T-cell (primary cell): ENCODE data around the gene RGL1. TPM values are rescaled to one million over a fixed set of nuclear protein-coding genes. Genes with fewer than 3 reads are reported as not detected.
A peak's percentile ranks its signal among the peaks of the same experiment; 100 is the strongest.

ENCODE experiments used
- ATAC-seq, 4 experiments: fragments of 200-7000 bp in 3 of 4; fragments of 150-1000 bp in 1 of 4; cut with Tn5 transposase; replicated peaks in 1 of 4; 1 replicate in 3 of 4; 2 replicates in 1 of 4; pipeline ENCODE4 v1.10.0; 2021; ENCODE audit warnings: moderate library complexity in 3 of 4, mild to moderate bottlenecking in 2 of 4, moderate number of reproducible peaks in 1 of 4
- CTCF ChIA-PET, 2 donors: fragments of 300-600 bp; sonication (Branson Sonifier 250); formaldehyde crosslinking; loops; one replicate each; lab custom pipeline; 2022; ENCODE audit warnings: antibody characterized with exemption in 2 of 2; lab: Charles Lee
- POLR2A ChIA-PET, 2 donors: fragments of 300-600 bp; sonication (Branson Sonifier 250); formaldehyde crosslinking; loops; one replicate each; lab custom pipeline; 2022; ENCODE audit warnings: antibody characterized with exemption in 2 of 2; lab: Charles Lee
- DNase-seq, 35 experiments: peaks; one replicate each; pipeline versions ENCODE4 v3.0.0 to v3.0.0-alpha.2; 2013 to 2023
- H3K27ac ChIP-seq: one replicate; pipeline ENCODE4 v1.5.1; 2013; ENCODE audit warnings: low read length
- H3K27me3 ChIP-seq, 2 experiments: replicated peaks in 1 of 2; 1 replicate in 1 of 2; 2 replicates in 1 of 2; pipeline versions ENCODE4 v1.6.1 to v1.7.0; 2013; ENCODE audit warnings: low read length in 1 of 2, mixed read lengths in 1 of 2; ENCODE audit not compliant: control insufficient read depth in 2 of 2, insufficient read depth in 2 of 2; ENCODE audit errors: extremely low read depth in 1 of 2
- H3K36me3 ChIP-seq, 2 donors: 1 replicate in 1 of 2; 2 replicates in 1 of 2; pipeline versions ENCODE4 v1.6.1 to v1.7.0; 2013; ENCODE audit warnings: low read length in 1 of 2; ENCODE audit not compliant: control insufficient read depth in 2 of 2, insufficient read depth in 1 of 2; ENCODE audit errors: extremely low read depth in 1 of 2
- H3K4me1 ChIP-seq, 2 experiments: 1 replicate in 1 of 2; 2 replicates in 1 of 2; pipeline versions ENCODE4 v1.6.1 to v1.7.0; 2013; ENCODE audit warnings: low read length in 2 of 2, mixed read lengths in 1 of 2; ENCODE audit not compliant: insufficient read depth in 2 of 2, control insufficient read depth in 1 of 2; ENCODE audit errors: extremely low read depth in 1 of 2
- H3K4me3 ChIP-seq, 2 donors: 1 replicate in 1 of 2; 2 replicates in 1 of 2; pipeline versions ENCODE4 v1.5.1 to v1.7.0; 2013; ENCODE audit warnings: mild to moderate bottlenecking in 2 of 2, low read length in 1 of 2, moderate library complexity in 1 of 2; ENCODE audit not compliant: control insufficient read depth in 1 of 2; ENCODE audit errors: extremely low read depth in 1 of 2
- H3K9me3 ChIP-seq: 2 replicates; pipeline ENCODE4 v1.7.0; 2013
- H3K27ac Mint-ChIP-seq, 2 donors: one replicate each; pipeline ENCODE4 v1.8.0; 2020 to 2021; ENCODE audit warnings: mild to moderate bottlenecking in 2 of 2, mixed read lengths in 2 of 2
- H3K27me3 Mint-ChIP-seq, 2 donors: one replicate each; pipeline ENCODE4 v1.8.0; 2021 to 2022; ENCODE audit warnings: mixed read lengths in 2 of 2
- H3K36me3 Mint-ChIP-seq: one replicate; pipeline ENCODE4 v1.8.0; 2021; ENCODE audit warnings: mixed read lengths
- H3K4me1 Mint-ChIP-seq, 3 donors: one replicate each; pipeline ENCODE4 v1.8.0; 2020 to 2022; ENCODE audit warnings: mixed read lengths in 3 of 3, mild to moderate bottlenecking in 1 of 3
- H3K4me3 Mint-ChIP-seq, 3 donors: one replicate each; pipeline ENCODE4 v1.8.0; 2020 to 2022; ENCODE audit warnings: mild to moderate bottlenecking in 3 of 3, mixed read lengths in 3 of 3, moderate library complexity in 3 of 3
- H3K9me3 Mint-ChIP-seq, 3 donors: one replicate each; pipeline ENCODE4 v1.8.0; 2020 to 2022; ENCODE audit warnings: mixed read lengths in 3 of 3
- WGBS: methylation state at CpG from one replicate; pipeline ENCODE4 v1.1.5; 2013; ENCODE audit warnings: missing lambda C conversion rate; ENCODE audit not compliant: insufficient coverage; 5-methylcytosine and 5-hydroxymethylcytosine counted together
- total RNA-seq, 35 experiments: library from RNA in 6 of 35; stranded (reverse) in 6 of 35; fragments of 120-200 nt in 1 of 35; gene quantifications; one replicate each; pipeline versions ENCODE4 v1.2.1 to v1.2.4 and lab custom pipeline; 2013 to 2026

The RGL1 gene
- total RNA-seq, 5 donors from 2014 or later (not counting 1 experiment from before 2014, with no cell fraction given): 1.7 to 3.3 (median 2.3) TPM

- Mint-ChIP-seq H3K9me3 (no peaks in the 10 kb centered on the region), H3K4me3 (no peak overlapping the region), H3K36me3 (no peaks in the 10 kb centered on the region), H3K27me3 (no peaks in the 10 kb centered on the region), H3K4me1 (no peaks in the 10 kb centered on the region), H3K27ac (no peak overlapping the region)
- ChIA-PET POLR2A (no interaction called here), CTCF (no interaction called here)
- Histone ChIP-seq H3K4me3 (no peak overlapping the region), H3K36me3 (no peaks in the 10 kb centered on the region), H3K27ac (no peak overlapping the region), H3K4me1 (no peaks in the 10 kb centered on the region), H3K9me3 (no peaks in the 10 kb centered on the region), H3K27me3 (no peaks in the 10 kb centered on the region)
- 90% methylated on average over 3 of the region's 4 CpGs for WGBS
- DNase-seq: no peak
- ATAC-seq: no peak
Measured at GRCh38 chr1:183945428-183946319, 140.8 kb downstream of the RGL1 start.

GRCh38 chr1:183946320-183946613, 141.3 kb downstream of the RGL1 start:
- WGBS: no CpG with 5 or more reads among the region's 1 CpG
- H3K27ac ChIP-seq: no peak overlapping the region
- POLR2A ChIA-PET: no interaction called here
- H3K9me3 ChIP-seq: no peaks in the 10 kb centered on the region
- no peaks in the 10 kb centered on the region for H3K36me3 ChIP-seq
- Mint-ChIP-seq H3K27me3 (no peaks in the 10 kb centered on the region), H3K4me1 (no peaks in the 10 kb centered on the region), H3K9me3 (no peaks in the 10 kb centered on the region), H3K27ac (no peak overlapping the region), H3K4me3 (no peak overlapping the region), H3K36me3 (no peaks in the 10 kb centered on the region)
- no peaks in the 10 kb centered on the region for H3K27me3 ChIP-seq
- no peak for DNase-seq
- H3K4me3 ChIP-seq: no peak overlapping the region
- CTCF ChIA-PET: no interaction called here
- ATAC-seq: no peak
- H3K4me1 ChIP-seq: no peaks in the 10 kb centered on the region

- no peaks in the 10 kb centered on the region for H3K4me1 Mint-ChIP-seq
- H3K9me3 Mint-ChIP-seq: no peaks in the 10 kb centered on the region
- H3K36me3 ChIP-seq: no peaks in the 10 kb centered on the region
- no peak overlapping the region for H3K27ac Mint-ChIP-seq
- ATAC-seq (no peak), DNase-seq (no peak)
- no peaks in the 10 kb centered on the region for H3K36me3 Mint-ChIP-seq
- no peak overlapping the region for H3K4me3 ChIP-seq
- no peak overlapping the region for H3K27ac ChIP-seq
- ChIA-PET CTCF (no interaction called here), POLR2A (no interaction called here)
- no peaks in the 10 kb centered on the region for H3K4me1 ChIP-seq
- WGBS: no CpG with 5 or more reads among the region's 1 CpG
- H3K9me3 ChIP-seq: no peaks in the 10 kb centered on the region
- H3K4me3 Mint-ChIP-seq: no peak overlapping the region
- no peaks in the 10 kb centered on the region for H3K27me3 ChIP-seq
- H3K27me3 Mint-ChIP-seq: no peaks in the 10 kb centered on the region
Measured at GRCh38 chr1:183947988-183948387, 143.1 kb downstream of the RGL1 start.

GRCh38 chr1:183952101-183952500, 147.2 kb downstream of the RGL1 start:
- ChIA-PET CTCF (no interaction called here), POLR2A (no interaction called here)
- ATAC-seq (no peak), DNase-seq (no peak)
- Histone ChIP-seq H3K4me3 (no peak overlapping the region), H3K27ac (no peak overlapping the region), H3K9me3 (no peaks in the 10 kb centered on the region), H3K27me3 (no peaks in the 10 kb centered on the region), H3K4me1 (peaks cover 14 to 22% of the 10 kb centered on the region in 2 experiments), H3K36me3 (no peaks in the 10 kb centered on the region)
- Mint-ChIP-seq H3K4me1 (peaks cover 0 to 9% (median 9%) of the 10 kb centered on the region in 3 donors), H3K4me3 (no peak overlapping the region), H3K27ac (no peak overlapping the region), H3K9me3 (no peaks in the 10 kb centered on the region), H3K36me3 (no peaks in the 10 kb centered on the region), H3K27me3 (no peaks in the 10 kb centered on the region)
- no CpG with 5 or more reads among the region's 1 CpG for WGBS

- ATAC-seq (no peak), DNase-seq (no peak)
- Mint-ChIP-seq H3K4me1 (peaks cover 0 to 9% (median 9%) of the 10 kb centered on the region in 3 donors), H3K36me3 (no peaks in the 10 kb centered on the region), H3K9me3 (no peaks in the 10 kb centered on the region), H3K4me3 (no peak overlapping the region), H3K27me3 (no peaks in the 10 kb centered on the region), H3K27ac (peak overlapping the region in 1 of 2 donors; percentile 70)
- ChIA-PET CTCF (no interaction called here), POLR2A (no interaction called here)
- H3K9me3 ChIP-seq: no peaks in the 10 kb centered on the region
- no peak overlapping the region for H3K4me3 ChIP-seq
- peaks cover 17 to 26% of the 10 kb centered on the region in 2 experiments for H3K4me1 ChIP-seq
- no peaks in the 10 kb centered on the region for H3K36me3 ChIP-seq
- 70% methylated on average over 5 of the region's 5 CpGs for whole genome bisulfite sequencing
- no peaks in the 10 kb centered on the region for H3K27me3 ChIP-seq
- no peak overlapping the region for H3K27ac ChIP-seq
Measured at GRCh38 chr1:183953031-183953430, 148.1 kb downstream of the RGL1 start.

GRCh38 chr1:183954496-183954895, 149.6 kb downstream of the RGL1 start:
- Mint-ChIP-seq H3K4me1 (peaks cover 0 to 9% (median 9%) of the 10 kb centered on the region in 3 donors), H3K4me3 (no peak overlapping the region), H3K9me3 (no peaks in the 10 kb centered on the region), H3K27me3 (no peaks in the 10 kb centered on the region), H3K27ac (peak overlapping the region in 1 of 2 donors; percentile 90), H3K36me3 (no peaks in the 10 kb centered on the region)
- ChIA-PET POLR2A (no interaction called here), CTCF (interaction anchor here (0.6 to 1.1 kb wide), 3 partner anchors 268 to 319 kb away, joined by 4 to 6 read pairs (median 5); no protein-coding TSS in a partner anchor)
- ATAC-seq: no peak
- no peaks in the 10 kb centered on the region for H3K27me3 ChIP-seq
- no peak overlapping the region for H3K4me3 ChIP-seq
- H3K36me3 ChIP-seq: no peaks in the 10 kb centered on the region
- H3K27ac ChIP-seq: no peak overlapping the region
- no peak for DNase-seq
- no peaks in the 10 kb centered on the region for H3K9me3 ChIP-seq
- peaks cover 17 to 26% of the 10 kb centered on the region in 2 experiments for H3K4me1 ChIP-seq
- 89% methylated on average over 1 of the region's 3 CpGs for WGBS
